ENCODE measurements around the gene PAX4.

PAX4 gene

DNA sequence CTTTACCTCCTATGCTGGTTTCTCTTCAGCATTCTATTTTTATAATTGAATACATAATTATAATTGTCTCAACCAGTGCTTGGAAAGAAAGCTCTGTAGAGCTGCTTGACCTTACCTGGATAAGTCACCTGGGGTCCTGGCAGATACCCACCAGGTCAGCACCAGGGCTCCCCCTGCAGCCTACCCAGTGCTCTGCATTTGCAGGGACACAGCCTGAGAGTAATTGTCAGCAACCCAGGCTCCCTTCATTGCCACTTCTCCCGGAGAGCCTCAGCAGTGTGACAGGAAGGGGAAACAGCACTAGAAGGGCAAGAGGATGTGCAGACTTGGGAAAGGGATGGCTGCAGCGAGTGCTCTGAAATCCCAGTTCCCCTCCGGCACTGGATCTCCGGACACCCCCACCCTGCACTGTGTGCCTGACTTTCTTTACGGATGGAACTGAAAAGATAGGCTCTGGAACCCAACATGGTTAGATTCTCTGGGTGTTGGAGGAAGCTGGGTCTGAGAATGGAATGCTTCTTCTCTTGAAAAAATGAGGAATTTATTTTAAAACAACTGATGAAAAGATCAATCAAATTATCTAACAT is 11.4 kb upstream of the PAX4 start:
- Histone ChIP-seq H3K27ac (ENCODE audit: low read depth, low read length) (no peak overlapping the region), H3K27me3 (ENCODE audit: control insufficient read depth in 1 of 2, insufficient read depth in 2 of 2, low read length in 2 of 2) (no peaks in the 10 kb centered on the region), H3K4me1 (ENCODE audit: control insufficient read depth in 1 of 2, insufficient read depth in 2 of 2, low read length in 2 of 2) (peaks cover 4 to 5% of the 10 kb centered on the region in 2 donors), H3K36me3 (ENCODE audit: control insufficient read depth in 1 of 2, insufficient read depth in 2 of 2, low read length in 2 of 2) (no peaks in the 10 kb centered on the region), H3K9ac (ENCODE audit: low read depth in 1 of 2, low read length in 2 of 2) (no peak overlapping the region), H3K9me3 (ENCODE audit: control insufficient read depth in 1 of 2, low read length in 2 of 2) (no peaks in the 10 kb centered on the region), H3K4me3 (ENCODE audit: low read depth in 1 of 2, low read length in 2 of 2) (no peak overlapping the region)

DNA sequence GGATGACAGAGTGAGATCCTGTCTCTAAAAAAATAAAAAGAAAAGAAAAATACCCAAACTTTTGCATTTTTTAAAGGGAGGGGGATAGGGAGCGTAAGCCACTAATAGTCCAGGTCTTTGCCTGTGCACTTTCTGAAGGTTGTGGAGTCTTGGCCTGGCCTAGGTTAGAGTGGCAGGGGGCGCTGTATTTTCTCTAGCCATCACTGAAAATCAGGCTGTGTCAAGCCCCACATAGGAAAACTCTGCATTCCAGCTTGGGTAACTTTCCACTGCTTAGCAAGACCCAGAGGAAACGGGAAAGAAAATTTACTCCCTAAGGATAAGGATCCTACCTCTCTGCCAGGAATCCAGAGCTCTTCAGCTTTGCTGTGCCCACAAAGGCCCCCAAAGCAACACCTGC is 10.5 kb upstream of the PAX4 start:
- Histone ChIP-seq H3K9me3 (ENCODE audit: control insufficient read depth in 1 of 2, low read length in 2 of 2) (no peaks in the 10 kb centered on the region), H3K4me3 (ENCODE audit: low read depth in 1 of 2, low read length in 2 of 2) (no peak overlapping the region), H3K36me3 (ENCODE audit: control insufficient read depth in 1 of 2, insufficient read depth in 2 of 2, low read length in 2 of 2) (no peaks in the 10 kb centered on the region), H3K27ac (ENCODE audit: low read depth, low read length) (no peak overlapping the region), H3K9ac (ENCODE audit: low read depth in 1 of 2, low read length in 2 of 2) (no peak overlapping the region), H3K4me1 (ENCODE audit: control insufficient read depth in 1 of 2, insufficient read depth in 2 of 2, low read length in 2 of 2) (peaks cover 4 to 5% of the 10 kb centered on the region in 2 donors), H3K27me3 (ENCODE audit: control insufficient read depth in 1 of 2, insufficient read depth in 2 of 2, low read length in 2 of 2) (no peaks in the 10 kb centered on the region)

DNA sequence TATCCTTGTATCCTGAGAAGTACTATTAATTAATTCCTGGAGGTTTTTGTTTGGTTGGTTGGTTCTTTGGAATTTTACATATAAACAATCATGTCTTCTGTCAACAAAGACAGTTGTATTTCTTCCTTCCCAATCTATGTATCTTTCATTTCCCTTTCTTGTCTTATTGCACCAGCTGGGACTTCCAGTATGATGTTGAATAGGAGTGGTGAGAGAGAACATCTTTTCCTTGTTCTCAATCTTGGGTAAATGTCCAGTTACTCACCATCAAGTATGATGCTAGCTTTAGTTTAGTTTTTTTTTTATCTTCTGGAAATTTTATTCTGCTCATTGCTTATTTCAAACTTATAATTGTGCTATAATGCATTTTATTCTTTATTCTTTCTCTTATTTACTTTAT is 7.4 kb upstream of the PAX4 start:
- peaks cover under 1 to 5% of the 10 kb centered on the region in 2 donors for H3K27me3 ChIP-seq (ENCODE audit: control insufficient read depth in 1 of 2, insufficient read depth in 2 of 2, low read length in 2 of 2)
- no peaks in the 10 kb centered on the region for H3K36me3 ChIP-seq (ENCODE audit: control insufficient read depth in 1 of 2, insufficient read depth in 2 of 2, low read length in 2 of 2)
- no peak overlapping the region for H3K9ac ChIP-seq (ENCODE audit: low read depth in 1 of 2, low read length in 2 of 2)
- no peak overlapping the region for H3K27ac ChIP-seq (ENCODE audit: low read depth, low read length)
- H3K4me1 ChIP-seq (ENCODE audit: control insufficient read depth in 1 of 2, insufficient read depth in 2 of 2, low read length in 2 of 2): peaks cover 4 to 5% of the 10 kb centered on the region in 2 donors
- H3K4me3 ChIP-seq (ENCODE audit: low read depth in 1 of 2, low read length in 2 of 2): no peak overlapping the region
- H3K9me3 ChIP-seq (ENCODE audit: control insufficient read depth in 1 of 2, low read length in 2 of 2): no peaks in the 10 kb centered on the region

DNA sequence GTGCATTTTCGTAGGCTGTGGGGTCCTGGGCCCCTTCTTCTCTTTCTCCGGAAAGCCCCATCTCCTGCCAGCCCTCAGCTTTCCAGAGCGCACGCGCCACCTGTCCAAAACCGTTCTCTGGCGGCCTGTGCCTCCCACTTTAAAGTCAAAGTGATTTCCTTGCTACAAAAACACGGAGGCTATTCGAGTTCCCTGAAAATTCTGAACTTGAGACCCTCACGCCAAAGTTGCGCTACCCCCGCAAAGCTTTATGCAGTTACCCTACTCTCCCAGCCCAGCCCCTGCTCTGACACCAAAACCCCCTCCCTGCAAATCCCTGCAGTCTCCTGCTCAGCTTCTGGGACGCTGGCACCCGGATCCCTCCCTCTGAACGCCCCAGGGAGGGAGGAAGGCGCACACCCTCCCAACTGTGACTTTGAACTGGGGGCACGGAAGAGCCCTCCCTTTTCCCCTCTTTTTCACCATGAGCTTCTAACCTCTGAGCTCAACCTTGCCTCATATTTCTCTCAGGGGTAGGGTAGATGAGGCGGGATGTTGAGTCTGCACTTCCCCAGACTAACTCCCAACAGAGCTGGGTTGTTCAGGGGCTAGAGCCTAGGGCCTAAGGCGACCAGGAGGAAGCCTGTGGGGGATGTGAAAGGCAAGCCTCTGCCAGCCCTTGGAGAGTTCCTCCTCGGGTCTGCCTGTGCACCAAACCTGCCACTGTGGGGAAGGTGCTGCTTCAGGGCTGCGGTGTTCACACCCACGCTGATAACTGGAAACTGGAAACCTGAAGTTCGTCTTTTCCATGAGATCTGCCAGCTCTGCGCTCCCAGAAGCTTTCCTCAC is 2.7 kb upstream of the PAX4 start:
- Histone ChIP-seq H3K36me3 (ENCODE audit: control insufficient read depth in 1 of 2, insufficient read depth in 2 of 2, low read length in 2 of 2) (no peaks in the 10 kb centered on the region), H3K9ac (ENCODE audit: low read depth in 1 of 2, low read length in 2 of 2) (no peak overlapping the region), H3K4me1 (ENCODE audit: control insufficient read depth in 1 of 2, insufficient read depth in 2 of 2, low read length in 2 of 2) (no peaks in the 10 kb centered on the region), H3K27me3 (ENCODE audit: control insufficient read depth in 1 of 2, insufficient read depth in 2 of 2, low read length in 2 of 2) (peaks cover 15 to 25% of the 10 kb centered on the region in 2 donors), H3K4me3 (ENCODE audit: low read depth in 1 of 2, low read length in 2 of 2) (no peak overlapping the region), H3K27ac (ENCODE audit: low read depth, low read length) (no peak overlapping the region), H3K9me3 (ENCODE audit: control insufficient read depth in 1 of 2, low read length in 2 of 2) (no peaks in the 10 kb centered on the region)

DNA sequence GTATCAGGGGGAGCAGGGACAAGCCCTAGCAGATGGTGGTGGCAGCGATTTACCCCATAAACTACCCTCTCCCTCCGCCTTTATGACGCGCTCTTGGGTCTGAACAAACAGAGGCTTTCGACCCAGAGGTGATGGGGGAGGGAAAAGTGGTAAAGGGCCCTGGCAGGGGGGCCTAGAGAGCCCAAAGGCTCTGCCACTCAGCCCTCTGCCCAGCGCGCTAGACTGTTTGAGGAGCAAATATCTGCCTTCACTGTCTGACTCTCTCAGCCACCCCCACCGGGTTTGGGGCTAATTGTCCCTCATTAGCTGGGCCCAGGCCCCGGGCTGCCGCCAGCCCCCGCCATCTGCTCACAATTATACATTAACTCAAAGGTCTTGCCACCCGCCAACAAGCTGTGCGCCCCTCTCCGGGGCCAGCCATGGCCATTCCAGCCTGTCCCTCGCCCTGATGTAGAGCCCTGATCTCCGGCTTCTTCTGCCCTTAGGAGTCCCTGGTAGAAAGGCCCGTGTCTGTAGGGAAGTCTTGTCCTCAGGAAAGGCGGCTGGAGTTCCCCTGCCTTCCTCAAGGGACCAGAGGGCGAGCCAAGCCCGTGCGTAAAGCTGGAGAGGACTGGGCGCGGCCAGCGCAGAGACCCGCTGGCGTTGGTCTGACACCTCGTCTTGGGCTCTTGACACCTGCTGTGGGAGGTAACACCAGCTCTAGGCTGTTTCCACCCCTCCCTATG is 1.9 kb upstream of the PAX4 start:
- Histone ChIP-seq H3K36me3 (ENCODE audit: control insufficient read depth in 1 of 2, insufficient read depth in 2 of 2, low read length in 2 of 2) (no peaks in the 10 kb centered on the region), H3K4me3 (ENCODE audit: low read depth in 1 of 2, low read length in 2 of 2) (no peak overlapping the region), H3K27me3 (ENCODE audit: control insufficient read depth in 1 of 2, insufficient read depth in 2 of 2, low read length in 2 of 2) (peaks cover 23 to 28% of the 10 kb centered on the region in 2 donors), H3K4me1 (ENCODE audit: control insufficient read depth in 1 of 2, insufficient read depth in 2 of 2, low read length in 2 of 2) (no peaks in the 10 kb centered on the region), H3K27ac (ENCODE audit: low read depth, low read length) (no peak overlapping the region), H3K9ac (ENCODE audit: low read depth in 1 of 2, low read length in 2 of 2) (no peak overlapping the region), H3K9me3 (ENCODE audit: control insufficient read depth in 1 of 2, low read length in 2 of 2) (no peaks in the 10 kb centered on the region)

DNA sequence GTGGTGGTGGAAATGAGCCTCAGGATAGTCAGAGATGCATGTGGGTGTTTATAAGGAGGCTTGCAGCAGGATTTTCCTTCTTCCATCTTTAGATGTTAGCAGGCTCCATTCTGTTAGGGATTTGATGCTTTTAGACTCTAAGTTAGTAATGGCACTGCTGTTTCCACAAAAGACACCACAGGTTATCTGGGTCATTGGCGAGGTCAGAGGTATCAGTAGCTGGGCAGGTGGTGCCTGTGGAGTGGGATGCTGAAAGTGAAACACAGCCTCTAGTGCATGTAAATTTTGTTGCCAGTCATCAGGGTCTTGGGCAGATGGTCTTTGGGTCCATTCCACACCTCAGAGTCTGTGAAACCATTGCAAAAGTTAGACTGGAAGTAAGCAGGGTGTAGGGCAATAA is 833 bp upstream of the PAX4 start:
- Histone ChIP-seq H3K4me1 (ENCODE audit: control insufficient read depth in 1 of 2, insufficient read depth in 2 of 2, low read length in 2 of 2) (no peaks in the 10 kb centered on the region), H3K9ac (ENCODE audit: low read depth in 1 of 2, low read length in 2 of 2) (no peak overlapping the region), H3K4me3 (ENCODE audit: low read depth in 1 of 2, low read length in 2 of 2) (no peak overlapping the region), H3K27ac (ENCODE audit: low read depth, low read length) (no peak overlapping the region), H3K9me3 (ENCODE audit: control insufficient read depth in 1 of 2, low read length in 2 of 2) (no peaks in the 10 kb centered on the region), H3K27me3 (ENCODE audit: control insufficient read depth in 1 of 2, insufficient read depth in 2 of 2, low read length in 2 of 2) (peaks cover 24 to 28% of the 10 kb centered on the region in 2 donors), H3K36me3 (ENCODE audit: control insufficient read depth in 1 of 2, insufficient read depth in 2 of 2, low read length in 2 of 2) (no peaks in the 10 kb centered on the region)

DNA sequence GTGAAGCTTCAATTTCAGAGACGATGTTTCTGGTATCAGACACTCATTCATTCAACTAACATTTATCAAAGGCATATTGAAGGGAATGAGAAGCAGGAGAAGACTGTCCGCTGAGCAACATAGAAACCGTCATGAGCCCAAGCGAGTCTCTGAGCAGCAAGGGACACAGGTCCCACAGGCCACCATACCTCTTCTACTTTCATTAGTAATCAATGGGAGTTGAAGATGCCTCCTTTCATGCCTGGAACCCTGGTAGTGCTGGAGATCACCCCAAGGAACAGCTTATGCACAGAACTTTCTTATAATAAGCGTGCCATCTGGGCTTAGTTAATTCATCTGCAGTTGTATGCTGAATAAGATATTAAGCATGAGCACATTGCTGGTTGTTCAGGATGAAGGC is 1.2 kb downstream of the PAX4 start:
- no peak overlapping the region for H3K4me3 ChIP-seq (ENCODE audit: low read depth in 1 of 2, low read length in 2 of 2)
- no peaks in the 10 kb centered on the region for H3K36me3 ChIP-seq (ENCODE audit: control insufficient read depth in 1 of 2, insufficient read depth in 2 of 2, low read length in 2 of 2)
- no peaks in the 10 kb centered on the region for H3K4me1 ChIP-seq (ENCODE audit: control insufficient read depth in 1 of 2, insufficient read depth in 2 of 2, low read length in 2 of 2)
- peaks cover 24 to 28% of the 10 kb centered on the region in 2 donors for H3K27me3 ChIP-seq (ENCODE audit: control insufficient read depth in 1 of 2, insufficient read depth in 2 of 2, low read length in 2 of 2)
- H3K9ac ChIP-seq (ENCODE audit: low read depth in 1 of 2, low read length in 2 of 2): no peak overlapping the region
- no peak overlapping the region for H3K27ac ChIP-seq (ENCODE audit: low read depth, low read length)
- H3K9me3 ChIP-seq (ENCODE audit: control insufficient read depth in 1 of 2, low read length in 2 of 2): no peaks in the 10 kb centered on the region

DNA sequence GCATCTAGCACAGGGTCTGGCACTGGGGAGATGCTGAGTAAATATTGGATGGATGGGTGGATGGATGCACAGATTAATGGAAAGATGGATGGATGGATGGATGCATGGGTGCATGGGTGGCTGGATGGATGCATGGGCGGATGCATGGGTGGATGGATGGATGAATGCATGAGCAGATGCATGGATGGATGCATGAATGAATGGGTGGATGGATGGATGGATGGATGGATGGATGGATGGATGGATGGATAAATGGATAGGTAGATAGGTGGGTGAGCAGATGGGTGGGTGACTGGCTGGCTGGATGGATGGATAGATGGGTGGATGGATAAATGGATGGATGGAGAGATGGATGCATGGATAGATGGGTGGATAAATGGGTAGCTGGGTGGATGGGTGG is 5.7 kb downstream of the PAX4 start:
- H3K4me3 ChIP-seq (ENCODE audit: low read depth in 1 of 2, low read length in 2 of 2): no peak overlapping the region
- no peaks in the 10 kb centered on the region for H3K4me1 ChIP-seq (ENCODE audit: control insufficient read depth in 1 of 2, insufficient read depth in 2 of 2, low read length in 2 of 2)
- no peaks in the 10 kb centered on the region for H3K36me3 ChIP-seq (ENCODE audit: control insufficient read depth in 1 of 2, insufficient read depth in 2 of 2, low read length in 2 of 2)

DNA sequence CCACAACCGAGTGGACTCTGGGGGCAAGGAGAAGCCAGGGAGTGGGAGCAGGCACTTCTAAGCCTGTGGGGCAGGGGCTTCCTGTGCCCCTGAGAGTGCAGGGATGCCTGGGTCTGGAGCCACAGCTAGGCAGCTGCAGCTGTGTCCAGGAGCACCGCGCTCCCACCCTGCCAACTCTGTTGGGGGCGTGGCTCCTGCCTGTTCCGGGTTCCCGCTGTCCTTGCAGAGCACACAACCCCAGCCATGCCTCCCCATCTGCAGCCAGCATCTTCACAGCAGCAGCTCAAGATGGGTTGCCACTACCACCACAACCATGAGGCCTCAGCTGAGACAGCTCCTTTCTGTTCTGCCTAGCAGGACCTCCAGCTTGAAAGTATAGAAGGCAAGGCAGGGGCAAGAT is 8.6 kb downstream of the PAX4 start:
- no peaks in the 10 kb centered on the region for H3K27me3 ChIP-seq (ENCODE audit: control insufficient read depth in 1 of 2, insufficient read depth in 2 of 2, low read length in 2 of 2)
- no peak overlapping the region for H3K9ac ChIP-seq (ENCODE audit: low read depth in 1 of 2, low read length in 2 of 2)
- H3K4me1 ChIP-seq (ENCODE audit: control insufficient read depth in 1 of 2, insufficient read depth in 2 of 2, low read length in 2 of 2): no peaks in the 10 kb centered on the region
- H3K4me3 ChIP-seq (ENCODE audit: low read depth in 1 of 2, low read length in 2 of 2): no peak overlapping the region
- no peak overlapping the region for H3K27ac ChIP-seq (ENCODE audit: low read depth, low read length)
- no peaks in the 10 kb centered on the region for H3K36me3 ChIP-seq (ENCODE audit: control insufficient read depth in 1 of 2, insufficient read depth in 2 of 2, low read length in 2 of 2)
- no peaks in the 10 kb centered on the region for H3K9me3 ChIP-seq (ENCODE audit: control insufficient read depth in 1 of 2, low read length in 2 of 2)

More for the DNA sequence above, 5.7 kb downstream of the PAX4 start:
- no peaks in the 10 kb centered on the region for H3K9me3 ChIP-seq (ENCODE audit: control insufficient read depth in 1 of 2, low read length in 2 of 2)
- H3K27ac ChIP-seq (ENCODE audit: low read depth, low read length): no peak overlapping the region
- peaks cover 13 to 14% of the 10 kb centered on the region in 2 donors for H3K27me3 ChIP-seq (ENCODE audit: control insufficient read depth in 1 of 2, insufficient read depth in 2 of 2, low read length in 2 of 2)
- H3K9ac ChIP-seq (ENCODE audit: low read depth in 1 of 2, low read length in 2 of 2): no peak overlapping the region

DNA sequence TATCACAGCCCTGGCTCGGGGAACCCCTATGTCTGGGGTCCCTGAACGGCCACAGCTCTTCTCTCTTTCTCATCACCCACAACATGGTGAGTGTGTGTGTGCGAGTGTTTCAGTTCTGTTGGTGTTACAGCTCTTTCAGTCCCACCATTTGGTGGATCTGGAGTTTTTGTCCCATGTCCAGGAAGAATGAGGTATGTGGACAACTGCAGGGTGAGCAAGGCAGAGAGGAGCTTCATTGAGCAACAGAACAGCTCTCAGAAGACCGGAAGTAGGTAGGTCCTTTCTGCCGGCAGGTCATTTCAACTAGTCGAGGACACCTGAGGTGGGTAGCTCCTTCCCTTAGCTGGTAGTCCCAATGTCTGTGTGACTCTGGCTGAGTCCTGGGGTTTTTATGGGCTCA is 9.5 kb downstream of the PAX4 start:
- Histone ChIP-seq H3K9ac (ENCODE audit: low read depth in 1 of 2, low read length in 2 of 2) (no peak overlapping the region), H3K4me3 (ENCODE audit: low read depth in 1 of 2, low read length in 2 of 2) (no peak overlapping the region), H3K27me3 (ENCODE audit: control insufficient read depth in 1 of 2, insufficient read depth in 2 of 2, low read length in 2 of 2) (no peaks in the 10 kb centered on the region), H3K36me3 (ENCODE audit: control insufficient read depth in 1 of 2, insufficient read depth in 2 of 2, low read length in 2 of 2) (no peaks in the 10 kb centered on the region), H3K9me3 (ENCODE audit: control insufficient read depth in 1 of 2, low read length in 2 of 2) (no peaks in the 10 kb centered on the region), H3K4me1 (ENCODE audit: control insufficient read depth in 1 of 2, insufficient read depth in 2 of 2, low read length in 2 of 2) (no peaks in the 10 kb centered on the region), H3K27ac (ENCODE audit: low read depth, low read length) (no peak overlapping the region)
